ENCODE data around the gene RHOU.

DNA sequence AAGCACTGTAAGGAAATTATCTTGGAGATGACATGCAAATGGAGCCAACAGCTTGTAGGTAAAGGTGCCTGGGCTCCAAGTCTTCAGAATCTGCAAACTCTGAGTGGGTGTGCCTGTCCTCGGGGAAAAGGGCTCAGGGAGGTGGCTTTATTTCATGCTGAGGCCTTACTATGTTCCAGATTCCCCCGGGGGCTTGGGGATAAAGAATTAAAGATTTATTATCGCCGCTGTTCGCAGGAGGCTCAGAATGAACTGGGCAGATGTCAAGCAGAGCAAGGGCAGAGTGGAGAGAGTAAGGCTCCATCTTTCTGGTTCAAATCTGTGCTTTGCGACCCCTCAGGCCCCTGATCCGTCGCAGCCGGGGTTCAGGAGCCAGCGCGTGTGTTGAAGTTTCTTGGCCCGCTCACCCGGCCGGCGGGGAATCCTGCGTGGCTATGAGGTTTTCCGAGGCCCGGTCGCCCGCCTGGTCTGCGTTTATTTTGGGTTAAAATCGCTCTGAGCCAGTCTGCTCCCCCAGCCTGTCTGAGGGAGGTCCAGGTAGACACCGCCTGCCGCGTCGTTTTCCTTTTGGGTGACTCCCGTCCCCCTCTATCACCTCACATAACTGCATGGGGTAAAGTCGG, 19.5 kb downstream of the RHOU start:
- TF ChIP-seq, protein P1, sequence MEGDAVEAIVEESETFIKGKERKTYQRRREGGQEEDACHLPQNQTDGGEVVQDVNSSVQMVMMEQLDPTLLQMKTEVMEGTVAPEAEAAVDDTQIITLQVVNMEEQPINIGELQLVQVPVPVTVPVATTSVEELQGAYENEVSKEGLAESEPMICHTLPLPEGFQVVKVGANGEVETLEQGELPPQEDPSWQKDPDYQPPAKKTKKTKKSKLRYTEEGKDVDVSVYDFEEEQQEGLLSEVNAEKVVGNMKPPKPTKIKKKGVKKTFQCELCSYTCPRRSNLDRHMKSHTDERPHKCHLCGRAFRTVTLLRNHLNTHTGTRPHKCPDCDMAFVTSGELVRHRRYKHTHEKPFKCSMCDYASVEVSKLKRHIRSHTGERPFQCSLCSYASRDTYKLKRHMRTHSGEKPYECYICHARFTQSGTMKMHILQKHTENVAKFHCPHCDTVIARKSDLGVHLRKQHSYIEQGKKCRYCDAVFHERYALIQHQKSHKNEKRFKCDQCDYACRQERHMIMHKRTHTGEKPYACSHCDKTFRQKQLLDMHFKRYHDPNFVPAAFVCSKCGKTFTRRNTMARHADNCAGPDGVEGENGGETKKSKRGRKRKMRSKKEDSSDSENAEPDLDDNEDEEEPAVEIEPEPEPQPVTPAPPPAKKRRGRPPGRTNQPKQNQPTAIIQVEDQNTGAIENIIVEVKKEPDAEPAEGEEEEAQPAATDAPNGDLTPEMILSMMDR (IDR thresholded peaks at IDR 0.05), result no peak
- TF ChIP-seq POLR2A (IDR thresholded peaks at IDR 0.05), result no peak
